Left ventricle myocardium inferior (tissue), 1 donor: ENCODE measurements around the gene MX2. TPM values are rescaled to one million over a fixed set of nuclear protein-coding genes. Genes with fewer than 3 reads are reported as not detected.

Experiments used
- DNase-seq: peaks from one replicate; pipeline ENCODE4 v3.0.0-alpha.2; 2020
- H3K27ac ChIP-seq: fragments of 200-600 bp; replicated peaks from 2 replicates; pipeline ENCODE4 v1.8.0; 2021
- H3K27me3 ChIP-seq: fragments of 200-600 bp; 2 replicates; pipeline ENCODE4 v1.8.0; 2021; ENCODE audit warnings: low read depth
- H3K36me3 ChIP-seq: fragments of 200-600 bp; 2 replicates; pipeline ENCODE4 v1.8.0; 2021
- H3K4me1 ChIP-seq: fragments of 200-600 bp; 2 replicates; pipeline ENCODE4 v1.8.0; 2021
- H3K4me3 ChIP-seq: fragments of 200-600 bp; 2 replicates; pipeline ENCODE4 v1.8.0; 2021; ENCODE audit warnings: mild to moderate bottlenecking, moderate library complexity
- H3K9me3 ChIP-seq: fragments of 200-600 bp; replicated peaks from 2 replicates; pipeline ENCODE4 v1.8.0; 2021
- CTCF ChIP-seq: fragments of 200-600 bp; IDR thresholded peaks from 2 replicates; pipeline ENCODE4 v1.8.0; 2021; ENCODE audit warnings: antibody characterized with exemption, mild to moderate bottlenecking, borderline replicate concordance
- intact Hi-C: fragments of 100-400 bp; cut with micrococcal nuclease; formaldehyde crosslinking; loops from one replicate; pipeline ENCODE4 v1.11.0; 2022
- total RNA-seq: library from RNA; stranded (reverse); fragmentation: NEBNext Ultra II Directional; extraction: Animal tissue kit (Norgen Biotek cat#: 25700); gene quantifications from one replicate; pipeline ENCODE4 v1.2.1, GENCODE V29; 2021
- donor health status: DM: no; HTN: yes; CAD: no; lungs with severe emphysema.

MX2 gene
- total RNA-seq, 1 donor from 2014 or later, result 5.4 TPM

- H3K4me3 ChIP-seq, result no peak overlapping the region
- no peak for DNase-seq
- no peaks in the 10 kb centered on the region for H3K36me3 ChIP-seq
- intact Hi-C loops, result no loop called here
- peaks cover 35% of the 10 kb centered on the region for H3K27me3 ChIP-seq
- H3K4me1 ChIP-seq, result no peaks in the 10 kb centered on the region
- no peak overlapping the region for H3K27ac ChIP-seq
- no peak for TF ChIP-seq CTCF
- H3K9me3 ChIP-seq, result peaks cover 18% of the 10 kb centered on the region
Measured at GRCh38 chr21:41328660-41329607, 32.9 kb upstream of the MX2 start.

- peaks cover 34% of the 10 kb centered on the region for H3K9me3 ChIP-seq
- peaks cover 22% of the 10 kb centered on the region for H3K27me3 ChIP-seq
- TF ChIP-seq CTCF, result no peak
- H3K36me3 ChIP-seq, result no peaks in the 10 kb centered on the region
- H3K4me3 ChIP-seq, result no peak overlapping the region
- intact Hi-C loops, result no loop called here
- H3K4me1 ChIP-seq, result no peaks in the 10 kb centered on the region
- no peak for DNase-seq
- no peak overlapping the region for H3K27ac ChIP-seq
Measured at GRCh38 chr21:41333752-41334151, 28.1 kb upstream of the MX2 start.

GRCh38 chr21:41337515-41337914 is 24.3 kb upstream of the MX2 start:
- Histone ChIP-seq H3K36me3 (no peaks in the 10 kb centered on the region), H3K27me3 (peaks cover 24% of the 10 kb centered on the region), H3K4me1 (no peaks in the 10 kb centered on the region), H3K9me3 (peaks cover 36% of the 10 kb centered on the region), H3K27ac (no peak overlapping the region), H3K4me3 (no peak overlapping the region)
- TF ChIP-seq CTCF, result no peak
- DNase-seq, result no peak
- intact Hi-C loops, result no loop called here

GRCh38 chr21:41338455-41338854 is 23.4 kb upstream of the MX2 start:
- no peaks in the 10 kb centered on the region for H3K4me1 ChIP-seq
- no peak for TF ChIP-seq CTCF
- no peak overlapping the region for H3K27ac ChIP-seq
- no peak for DNase-seq
- intact Hi-C loops, result no loop called here
- peaks cover 35% of the 10 kb centered on the region for H3K9me3 ChIP-seq
- no peaks in the 10 kb centered on the region for H3K36me3 ChIP-seq
- peaks cover 22% of the 10 kb centered on the region for H3K27me3 ChIP-seq
- no peak overlapping the region for H3K4me3 ChIP-seq

- H3K4me3 ChIP-seq, result no peak overlapping the region
- no peaks in the 10 kb centered on the region for H3K4me1 ChIP-seq
- no peak for TF ChIP-seq CTCF
- peaks cover 15% of the 10 kb centered on the region for H3K9me3 ChIP-seq
- peaks cover 40% of the 10 kb centered on the region for H3K27me3 ChIP-seq
- no peak overlapping the region for H3K27ac ChIP-seq
- no peak for DNase-seq
- intact Hi-C loops, result no loop called here
- H3K36me3 ChIP-seq, result no peaks in the 10 kb centered on the region
Measured at GRCh38 chr21:41342035-41342434, 19.8 kb upstream of the MX2 start.
